B cell (primary cell): ENCODE results near the gene TDRKH.

Source experiments
- EZH2 ChIP-seq: IDR thresholded peaks from 2 replicates; pipeline ENCODE4 v1.6.1; 2012; ENCODE audit warnings: borderline replicate concordance, low read depth, mild to moderate bottlenecking, moderate library complexity, low read length; ENCODE audit not compliant: insufficient read depth, poor library complexity, severe bottlenecking
- TF ChIP-seq, protein P1 (sequence below): fragments of 200-600 bp; IDR thresholded peaks from one replicate; pipeline ENCODE4 v1.8.0; 2022; ENCODE audit warnings: antibody characterized with exemption, mild to moderate bottlenecking

DNA sequence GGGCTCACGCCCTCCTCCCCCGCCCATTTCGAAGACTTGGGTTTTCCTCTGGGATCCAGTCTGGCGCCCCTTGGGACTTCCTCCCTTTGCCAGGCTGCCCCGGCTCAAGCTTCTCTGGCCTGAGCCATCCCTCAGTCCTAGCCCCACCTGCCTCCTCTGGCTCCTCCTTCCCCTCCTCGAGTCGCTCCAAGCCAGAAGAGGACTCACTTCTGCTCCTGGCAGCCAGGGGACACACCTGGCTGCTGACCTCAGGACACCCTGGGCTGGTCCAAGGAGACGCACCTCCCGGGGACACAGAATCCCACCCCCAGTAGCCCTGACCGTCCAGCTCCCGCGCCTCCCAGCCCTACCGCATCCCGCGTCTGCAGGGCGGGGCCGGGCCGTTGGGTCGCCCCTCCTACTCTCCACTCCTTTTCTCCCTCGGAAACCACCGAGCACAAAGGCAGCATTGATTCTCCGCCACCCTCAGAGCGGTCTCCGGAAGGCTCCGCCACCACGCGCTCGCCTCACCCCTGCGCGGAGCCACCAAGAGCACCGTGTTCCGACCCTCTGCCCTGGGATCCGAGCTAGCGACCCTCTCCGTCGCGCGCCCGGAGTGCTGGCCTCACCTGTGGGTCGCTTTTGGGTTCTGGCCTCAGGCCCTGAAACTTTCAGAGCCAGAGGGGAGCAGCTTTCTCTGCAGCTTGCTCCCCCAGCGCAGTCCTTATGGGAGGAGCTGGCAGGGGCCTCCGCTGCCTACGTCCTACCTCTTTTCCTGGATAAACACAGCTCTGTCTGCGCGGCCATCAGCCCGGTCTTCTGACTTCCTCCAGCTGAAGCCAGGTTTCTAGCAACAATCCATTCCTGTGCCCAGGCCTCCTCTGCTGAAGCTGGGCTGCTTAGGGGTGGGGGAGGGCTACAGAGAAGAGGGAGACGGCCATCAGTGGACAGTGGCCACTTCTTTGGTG is 49.4 kb upstream of the TDRKH start, which contains the start of gene C2CD4D:
- TF ChIP-seq, protein P1, sequence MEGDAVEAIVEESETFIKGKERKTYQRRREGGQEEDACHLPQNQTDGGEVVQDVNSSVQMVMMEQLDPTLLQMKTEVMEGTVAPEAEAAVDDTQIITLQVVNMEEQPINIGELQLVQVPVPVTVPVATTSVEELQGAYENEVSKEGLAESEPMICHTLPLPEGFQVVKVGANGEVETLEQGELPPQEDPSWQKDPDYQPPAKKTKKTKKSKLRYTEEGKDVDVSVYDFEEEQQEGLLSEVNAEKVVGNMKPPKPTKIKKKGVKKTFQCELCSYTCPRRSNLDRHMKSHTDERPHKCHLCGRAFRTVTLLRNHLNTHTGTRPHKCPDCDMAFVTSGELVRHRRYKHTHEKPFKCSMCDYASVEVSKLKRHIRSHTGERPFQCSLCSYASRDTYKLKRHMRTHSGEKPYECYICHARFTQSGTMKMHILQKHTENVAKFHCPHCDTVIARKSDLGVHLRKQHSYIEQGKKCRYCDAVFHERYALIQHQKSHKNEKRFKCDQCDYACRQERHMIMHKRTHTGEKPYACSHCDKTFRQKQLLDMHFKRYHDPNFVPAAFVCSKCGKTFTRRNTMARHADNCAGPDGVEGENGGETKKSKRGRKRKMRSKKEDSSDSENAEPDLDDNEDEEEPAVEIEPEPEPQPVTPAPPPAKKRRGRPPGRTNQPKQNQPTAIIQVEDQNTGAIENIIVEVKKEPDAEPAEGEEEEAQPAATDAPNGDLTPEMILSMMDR, result no peak
- TF ChIP-seq EZH2, result no peak
